ENCODE measurements around the gene VN1R2. TPM values are rescaled to one million over a fixed set of nuclear protein-coding genes. Genes with fewer than 3 reads are reported as not detected.
A peak's percentile ranks its signal among the peaks of the same experiment; 100 is the strongest.
"Not testable (repeated sequence)": the region's sequence is repeated elsewhere in the genome, so short reads cannot be mapped to it uniquely, and the experiment has no call there.

VN1R2 gene
- total RNA-seq, 6 experiments from 2014 or later = not detected

GRCh38 chr19:53246498-53246897 lies 11.6 kb upstream of the VN1R2 start:
- 60% methylated on average over 1 of the region's 1 CpG for WGBS (ENCODE audit: insufficient coverage, low coverage, low lambda C conversion rate, missing lambda C conversion rate)
- intact Hi-C loops (cut with DNase I) = no loop called here

GRCh38 chr19:53254411-53255341 lies 3.4 kb upstream of the VN1R2 start, which contains the start of gene ZNF677:
Gene ZNF677, minus strand, starts transcription at chr19:53254873. Its CDS starts 3,323 bp downstream, at chr19:53251550.
- H3K36me3 ChIP-seq = no peaks in the 10 kb centered on the region
- intact Hi-C loops (cut with DNase I) = no loop called here
- peak; percentile 90 to 100 (median 98) for ATAC-seq
- peak; percentile 70 to 88 (median 84) for DNase-seq
- TF ChIP-seq CTCF (IDR thresholded peaks at IDR 0.05) = no peak
- no peak for TF ChIP-seq POLR2A (IDR thresholded peaks at IDR 0.05)
- WGBS (ENCODE audit: insufficient coverage, low coverage, low lambda C conversion rate, missing lambda C conversion rate) = 3% methylated on average over 58 of the region's 72 CpGs
- H3K27me3 ChIP-seq = no peaks in the 10 kb centered on the region
- H3K4me3 ChIP-seq = peak within 1 kb of the TSS; percentile 44 to 57 (median 46)
- no peaks in the 10 kb centered on the region for H3K4me1 ChIP-seq
- H3K27ac ChIP-seq = no peak within 1 kb of the TSS
- H3K9me3 ChIP-seq = peaks cover 0 to 3% (median 0%) of the 10 kb centered on the region in 4 donors

More at GRCh38 chr19:53246498-53246897, 11.6 kb upstream of the VN1R2 start:
- no peak for DNase-seq
- Histone ChIP-seq H3K27me3 (no peaks in the 10 kb centered on the region), H3K4me1 (no peaks in the 10 kb centered on the region), H3K36me3 (no peaks in the 10 kb centered on the region), H3K9me3 (peaks cover 0 to 23% (median 1%) of the 10 kb centered on the region in 4 donors), H3K4me3 (no peak overlapping the region), H3K27ac (no peak overlapping the region)
- no peak for ATAC-seq
- no peak for TF ChIP-seq POLR2A (IDR thresholded peaks at IDR 0.05)
- TF ChIP-seq CTCF (IDR thresholded peaks at IDR 0.05) = no peak

- DNase-seq; H3K36me3 ChIP-seq; H3K9me3 ChIP-seq; intact Hi-C loops (cut with DNase I); ATAC-seq; H3K27me3 ChIP-seq; H3K27ac ChIP-seq; H3K4me3 ChIP-seq; H3K4me1 ChIP-seq: not testable (repeated sequence)
- 56% methylated on average over 4 of the region's 5 CpGs for WGBS (ENCODE audit: insufficient coverage, low coverage, low lambda C conversion rate, missing lambda C conversion rate)
Observed at GRCh38 chr19:53267623-53268022, 9.5 kb downstream of the VN1R2 start, which contains the start of gene VN1R4. Gene VN1R4, minus strand, starts transcription at chr19:53267723. Its CDS starts 58 bp downstream, at chr19:53267665.

- intact Hi-C loops (cut with DNase I); ATAC-seq; DNase-seq; H3K27ac ChIP-seq; H3K27me3 ChIP-seq; H3K36me3 ChIP-seq; H3K4me1 ChIP-seq; H3K9me3 ChIP-seq; H3K4me3 ChIP-seq: not testable (repeated sequence)
- WGBS (ENCODE audit: insufficient coverage, low coverage, low lambda C conversion rate, missing lambda C conversion rate) = 69% methylated on average over 4 of the region's 27 CpGs
Observed at GRCh38 chr19:53269861-53270260, 11.8 kb downstream of the VN1R2 start.

GRCh38 chr19:53272044-53272443 lies 14.0 kb downstream of the VN1R2 start:
- DNase-seq = no peak
- H3K27ac ChIP-seq = no peak overlapping the region
- no peak for ATAC-seq
- H3K4me3 ChIP-seq = no peak overlapping the region
- TF ChIP-seq CTCF (IDR thresholded peaks at IDR 0.05) (no peak), POLR2A (IDR thresholded peaks at IDR 0.05) (no peak)
- H3K4me1 ChIP-seq = no peaks in the 10 kb centered on the region
- no peaks in the 10 kb centered on the region for H3K9me3 ChIP-seq
- H3K36me3 ChIP-seq = no peaks in the 10 kb centered on the region
- intact Hi-C loops (cut with DNase I) = no loop called here
- WGBS (ENCODE audit: insufficient coverage, low coverage, low lambda C conversion rate, missing lambda C conversion rate) = 51% methylated on average over 7 of the region's 9 CpGs
- H3K27me3 ChIP-seq = no peaks in the 10 kb centered on the region

Measured in right lobe of liver (tissue), 6 donors.